HEK293 (cell line): ENCODE data around the gene FKBP5.
A peak's percentile ranks its signal among the peaks of the same experiment; 100 is the strongest.

Experiments used
- CTCF ChIA-PET: fragments of 350-600 bp; formaldehyde crosslinking; extraction: SDS; loops from one replicate; lab custom pipeline; 2021; ENCODE audit warnings: antibody characterized with exemption; lab: Yijun Ruan, JAX
- POLR2A ChIA-PET: fragments of 300-600 bp; formaldehyde crosslinking; extraction: SDS; loops from one replicate; lab custom pipeline; 2020; ENCODE audit warnings: antibody characterized with exemption, inconsistent platforms; lab: Yijun Ruan, JAX
- H3K27ac ChIP-seq: fragments of 200-500 bp; sonication (Bioruptor generic); 2 replicates; pipeline ENCODE4 v1.5.1; 2014; ENCODE audit warnings: low read depth, low read length, control low read depth, inconsistent platforms; ENCODE audit errors: extremely low read depth
- H3K36me3 ChIP-seq, 2 experiments: fragments of 200-500 bp in 1 of 2; sonication (Bioruptor generic) in 1 of 2; 1 replicate in 1 of 2; 2 replicates in 1 of 2; pipeline ENCODE4 v1.5.1; 2014 to 2017; ENCODE audit warnings: inconsistent platforms in 2 of 2, low read length in 2 of 2; ENCODE audit not compliant: control insufficient read depth in 2 of 2, insufficient read depth in 1 of 2
- H3K4me1 ChIP-seq: fragments of 200-500 bp; sonication (Bioruptor generic); 2 replicates; pipeline ENCODE4 v1.5.1; 2014; ENCODE audit warnings: mild to moderate bottlenecking, low read length, inconsistent platforms; ENCODE audit not compliant: control insufficient read depth, insufficient read depth
- H3K4me3 ChIP-seq: 2 replicates; pipeline ENCODE4 v1.5.1; 2011; ENCODE audit warnings: low read depth, mild to moderate bottlenecking, control low read depth, low read length, moderate library complexity
- H3K9me3 ChIP-seq: fragments of 200-500 bp; sonication (Bioruptor generic); 2 replicates; pipeline ENCODE4 v1.5.1; 2014; ENCODE audit warnings: low read depth, low read length, inconsistent platforms; ENCODE audit not compliant: control insufficient read depth, insufficient read depth
- CTCF ChIP-seq: fragments of 450-650 bp; formaldehyde crosslinking; IDR thresholded peaks from 2 replicates; pipeline ENCODE4 v1.5.1; 2016; ENCODE audit warnings: missing biosample characterization, missing genetic modification characterization
- KLF8 ChIP-seq: fragments of 450-650 bp; formaldehyde crosslinking; IDR thresholded peaks from 2 replicates; pipeline ENCODE4 v1.5.1; 2016; ENCODE audit warnings: missing biosample characterization, missing genetic modification characterization
- MZF1 ChIP-seq: fragments of 450-650 bp; formaldehyde crosslinking; IDR thresholded peaks from 2 replicates; pipeline ENCODE4 v1.5.1; 2017; ENCODE audit warnings: missing biosample characterization, missing genetic modification characterization, borderline replicate concordance
- SETDB1 ChIP-seq: IDR thresholded peaks from one replicate; pipeline ENCODE4 v1.6.1; 2017; ENCODE audit warnings: mild to moderate bottlenecking, low read length, moderate library complexity, mixed read lengths; ENCODE audit not compliant: insufficient read length
- TCF7L2 ChIP-seq: IDR thresholded peaks from 2 replicates; pipeline ENCODE4 v1.6.1; 2011; ENCODE audit warnings: low read depth, mild to moderate bottlenecking, inconsistent platforms, low read length, moderate library complexity, borderline replicate concordance
- YY1 ChIP-seq: fragments of 450-650 bp; formaldehyde crosslinking; IDR thresholded peaks from 2 replicates; pipeline ENCODE4 v1.5.1; 2018; ENCODE audit warnings: missing biosample characterization, missing genetic modification characterization
- ZBTB48 ChIP-seq: fragments of 450-650 bp; formaldehyde crosslinking; IDR thresholded peaks from 2 replicates; pipeline ENCODE4 v1.5.1; 2016; ENCODE audit warnings: missing biosample characterization, missing genetic modification characterization
- ZNF140 ChIP-seq: fragments of 450-650 bp; formaldehyde crosslinking; IDR thresholded peaks from 2 replicates; pipeline ENCODE4 v1.5.1; 2016; ENCODE audit warnings: missing biosample characterization, missing genetic modification characterization
- ZNF394 ChIP-seq: fragments of 450-650 bp; formaldehyde crosslinking; IDR thresholded peaks from 2 replicates; pipeline ENCODE4 v1.5.1; 2016; ENCODE audit warnings: missing biosample characterization, missing genetic modification characterization, mild to moderate bottlenecking, moderate library complexity, borderline replicate concordance
- ZNF433 ChIP-seq: fragments of 450-650 bp; formaldehyde crosslinking; IDR thresholded peaks from 2 replicates; pipeline ENCODE4 v1.5.1; 2016; ENCODE audit warnings: missing biosample characterization, missing genetic modification characterization, low read depth
- ZNF488 ChIP-seq: fragments of 450-650 bp; formaldehyde crosslinking; IDR thresholded peaks from 2 replicates; pipeline ENCODE4 v1.5.1; 2016; ENCODE audit warnings: missing biosample characterization, missing genetic modification characterization
- ZNF501 ChIP-seq: fragments of 450-650 bp; formaldehyde crosslinking; IDR thresholded peaks from 2 replicates; pipeline ENCODE4 v1.5.1; 2016; ENCODE audit warnings: missing biosample characterization, missing genetic modification characterization
- ZNF549 ChIP-seq: fragments of 450-650 bp; IDR thresholded peaks from 2 replicates; pipeline ENCODE4 v1.5.1; 2018; ENCODE audit warnings: missing biosample characterization, missing genetic modification characterization, mild to moderate bottlenecking, inconsistent platforms, moderate library complexity
- ZNF654 ChIP-seq: fragments of 450-650 bp; formaldehyde crosslinking; IDR thresholded peaks from 2 replicates; pipeline ENCODE4 v1.5.1; 2016; ENCODE audit warnings: low read depth, missing biosample characterization, missing genetic modification characterization
- ZNF658 ChIP-seq: fragments of 450-650 bp; formaldehyde crosslinking; IDR thresholded peaks from 2 replicates; pipeline ENCODE4; 2016; ENCODE audit warnings: missing biosample characterization, missing genetic modification characterization
- ZXDB ChIP-seq: fragments of 450-650 bp; formaldehyde crosslinking; IDR thresholded peaks from 2 replicates; pipeline ENCODE4 v1.5.1; 2016; ENCODE audit warnings: missing biosample characterization, missing genetic modification characterization
- TF ChIP-seq, protein P1 (sequence below): fragments of 450-650 bp; formaldehyde crosslinking; IDR thresholded peaks from 2 replicates; pipeline ENCODE4 v1.5.1; 2016; ENCODE audit warnings: missing biosample characterization, missing genetic modification characterization

The FKBP5 gene

GRCh38 chr6:35553315-35553714, 135.4 kb downstream of the FKBP5 start (continued):
- TF ChIP-seq ZXDB (tag by site-specific recombination) (no peak), ZNF658 (tag by site-specific recombination) (no peak), ZNF488 (no peak), ZNF433 (tag by site-specific recombination) (no peak), TCF7L2 (no peak)

DNA sequence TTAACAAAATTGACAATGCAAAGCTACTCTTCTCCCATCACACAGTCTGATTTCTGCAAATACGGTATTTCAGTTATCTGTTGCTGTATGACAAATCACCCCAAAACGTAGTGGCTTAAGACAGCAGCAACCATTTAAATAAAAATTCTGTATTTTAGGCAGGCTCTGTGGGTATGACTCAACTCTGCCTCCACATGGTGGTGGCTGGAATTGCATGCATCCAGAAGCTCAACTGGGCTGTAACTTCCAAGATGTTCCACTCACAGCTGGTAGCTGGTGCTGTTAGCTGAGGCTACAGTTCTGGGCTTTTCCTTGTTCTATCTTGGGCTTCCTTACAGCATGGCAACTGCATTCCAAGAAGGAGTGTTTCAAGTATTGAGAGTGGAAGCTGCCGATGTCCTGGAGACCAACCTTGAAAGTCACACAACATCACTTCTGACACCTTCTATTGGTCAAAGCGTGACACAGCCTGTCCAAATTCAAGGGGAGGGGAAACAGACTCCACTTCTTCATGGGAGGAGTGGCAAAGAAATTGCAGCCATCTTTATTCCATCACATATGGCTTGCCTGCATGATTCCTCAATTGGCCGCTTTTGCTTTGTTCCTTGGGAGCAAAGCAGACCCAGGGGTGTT, 136.3 kb downstream of the FKBP5 start:
- Histone ChIP-seq H3K27ac (no peak overlapping the region), H3K9me3 (no peaks in the 10 kb centered on the region), H3K4me3 (no peak overlapping the region), H3K36me3 (no peaks in the 10 kb centered on the region), H3K4me1 (no peaks in the 10 kb centered on the region)
- ChIA-PET CTCF (interaction anchor here (0.5 to 3.3 kb wide), 36 partner anchors 10 to 774 kb away, joined by 3 to 41 read pairs (median 4); no protein-coding TSS in a partner anchor), POLR2A (interaction anchor here (0.6 to 1.6 kb wide), 2 partner anchors 30 to 134 kb away, joined by 3 to 5 read pairs; no protein-coding TSS in a partner anchor)
- TF ChIP-seq ZNF654 (tag by site-specific recombination) (peak; percentile 11; the same call in 1 of the 2 replicates), ZNF140 (tag by site-specific recombination) (no peak), CTCF (tag by site-specific recombination) (peak; percentile 45), KLF8 (no peak), YY1 (tag by site-specific recombination) (0 out of 2 replicates have a peak, but pooled peaks have one; percentile 7), MZF1 (tag by site-specific recombination) (no peak)

- CTCF ChIA-PET = interaction anchor here (0.7 to 1.7 kb wide), 8 partner anchors 8 to 223 kb away, joined by 3 to 7 read pairs (median 5); partner anchors contain the start of gene PPARD
Measured at GRCh38 chr6:35550437-35550836, 138.3 kb downstream of the FKBP5 start.

GRCh38 chr6:35547676-35548075, 141.0 kb downstream of the FKBP5 start:
- TF ChIP-seq ZNF549 (tag by site-specific recombination) (no peak), ZNF140 (tag by site-specific recombination) (no peak), ZBTB48 (tag by site-specific recombination) (no peak)
- TF ChIP-seq, protein P1, sequence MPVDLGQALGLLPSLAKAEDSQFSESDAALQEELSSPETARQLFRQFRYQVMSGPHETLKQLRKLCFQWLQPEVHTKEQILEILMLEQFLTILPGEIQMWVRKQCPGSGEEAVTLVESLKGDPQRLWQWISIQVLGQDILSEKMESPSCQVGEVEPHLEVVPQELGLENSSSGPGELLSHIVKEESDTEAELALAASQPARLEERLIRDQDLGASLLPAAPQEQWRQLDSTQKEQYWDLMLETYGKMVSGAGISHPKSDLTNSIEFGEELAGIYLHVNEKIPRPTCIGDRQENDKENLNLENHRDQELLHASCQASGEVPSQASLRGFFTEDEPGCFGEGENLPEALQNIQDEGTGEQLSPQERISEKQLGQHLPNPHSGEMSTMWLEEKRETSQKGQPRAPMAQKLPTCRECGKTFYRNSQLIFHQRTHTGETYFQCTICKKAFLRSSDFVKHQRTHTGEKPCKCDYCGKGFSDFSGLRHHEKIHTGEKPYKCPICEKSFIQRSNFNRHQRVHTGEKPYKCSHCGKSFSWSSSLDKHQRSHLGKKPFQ = no peak
- Histone ChIP-seq H3K9me3 (no peaks in the 10 kb centered on the region), H3K27ac (no peak overlapping the region), H3K36me3 (no peaks in the 10 kb centered on the region), H3K4me3 (no peak overlapping the region), H3K4me1 (no peaks in the 10 kb centered on the region)
- POLR2A ChIA-PET = no interaction called here
- CTCF ChIA-PET = interaction anchor here (0.7 to 1.4 kb wide), 5 partner anchors 25 to 265 kb away, joined by 3 to 7 read pairs (median 3); partner anchors contain the start of gene ARMC12

More at GRCh38 chr6:35550437-35550836, 138.3 kb downstream of the FKBP5 start:
- no peaks in the 10 kb centered on the region for H3K36me3 ChIP-seq
- TF ChIP-seq SETDB1 (peak; percentile 85), ZNF501 (no peak), ZNF394 (no peak), ZNF549 (tag by site-specific recombination) (no peak)
- no peaks in the 10 kb centered on the region for H3K9me3 ChIP-seq
- H3K4me1 ChIP-seq = no peaks in the 10 kb centered on the region
- POLR2A ChIA-PET = no interaction called here
- H3K27ac ChIP-seq = no peak overlapping the region
- H3K4me3 ChIP-seq = no peak overlapping the region
